ENCODE data around the gene TLR6. TPM values are rescaled to one million over a fixed set of nuclear protein-coding genes. Genes with fewer than 3 reads are reported as not detected.
"Not testable (repeated sequence)": the region's sequence is repeated elsewhere in the genome, so short reads cannot be mapped to it uniquely, and the experiment has no call there.

Gene TLR6
- total RNA-seq, 2 experiments from 2014 or later = 1.6 to 2.0 TPM

DNA sequence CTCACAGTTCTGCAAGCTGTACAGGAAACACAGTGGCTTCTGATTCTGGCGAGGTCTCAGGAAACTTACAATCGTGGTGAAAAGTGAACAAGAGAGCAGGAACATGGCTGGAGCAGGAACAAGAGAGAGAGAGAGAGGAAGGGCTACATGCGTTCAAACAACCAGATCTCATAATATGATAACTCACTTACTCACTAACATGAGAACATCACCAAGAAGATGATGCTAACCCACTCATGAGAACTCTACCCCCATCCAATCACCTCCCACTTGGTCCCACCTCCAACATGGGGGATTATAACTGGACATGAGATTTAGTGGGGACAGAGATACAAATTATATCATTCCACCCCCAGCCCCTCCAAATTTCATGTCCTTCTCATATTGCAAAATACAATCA is 42.2 kb downstream of the TLR6 start:
- CTCF ChIA-PET = interaction anchor here (2.0 kb wide), 1 partner anchor 32 kb away, joined by 6 read pairs; the partner anchor contains the start of gene TLR10
- H3K27me3 Mint-ChIP-seq = no peaks in the 10 kb centered on the region

GRCh38 chr4:38811297-38811696 is 45.3 kb downstream of the TLR6 start:
- no peaks in the 10 kb centered on the region for H3K36me3 Mint-ChIP-seq (ENCODE audit: low read depth)
- TF ChIP-seq, protein P1, sequence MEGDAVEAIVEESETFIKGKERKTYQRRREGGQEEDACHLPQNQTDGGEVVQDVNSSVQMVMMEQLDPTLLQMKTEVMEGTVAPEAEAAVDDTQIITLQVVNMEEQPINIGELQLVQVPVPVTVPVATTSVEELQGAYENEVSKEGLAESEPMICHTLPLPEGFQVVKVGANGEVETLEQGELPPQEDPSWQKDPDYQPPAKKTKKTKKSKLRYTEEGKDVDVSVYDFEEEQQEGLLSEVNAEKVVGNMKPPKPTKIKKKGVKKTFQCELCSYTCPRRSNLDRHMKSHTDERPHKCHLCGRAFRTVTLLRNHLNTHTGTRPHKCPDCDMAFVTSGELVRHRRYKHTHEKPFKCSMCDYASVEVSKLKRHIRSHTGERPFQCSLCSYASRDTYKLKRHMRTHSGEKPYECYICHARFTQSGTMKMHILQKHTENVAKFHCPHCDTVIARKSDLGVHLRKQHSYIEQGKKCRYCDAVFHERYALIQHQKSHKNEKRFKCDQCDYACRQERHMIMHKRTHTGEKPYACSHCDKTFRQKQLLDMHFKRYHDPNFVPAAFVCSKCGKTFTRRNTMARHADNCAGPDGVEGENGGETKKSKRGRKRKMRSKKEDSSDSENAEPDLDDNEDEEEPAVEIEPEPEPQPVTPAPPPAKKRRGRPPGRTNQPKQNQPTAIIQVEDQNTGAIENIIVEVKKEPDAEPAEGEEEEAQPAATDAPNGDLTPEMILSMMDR (IDR thresholded peaks at IDR 0.05) = no peak
- no peak overlapping the region for H3K4me3 Mint-ChIP-seq
- intact Hi-C loops (cut with micrococcal nuclease) = no loop called here
- CTCF ChIA-PET = interaction anchor here (3.1 kb wide), 1 partner anchor 29 kb away, joined by 9 read pairs; the partner anchor contains the start of gene TLR10
- H3K9me3 Mint-ChIP-seq = peaks cover 6% of the 10 kb centered on the region
- POLR2A ChIA-PET = no interaction called here
- no peak for DNase-seq
- no peak overlapping the region for H3K27ac Mint-ChIP-seq
- ATAC-seq = no peak
- H3K27me3 Mint-ChIP-seq = no peaks in the 10 kb centered on the region
- H3K4me1 Mint-ChIP-seq (ENCODE audit: low read depth) = no peaks in the 10 kb centered on the region

More for the DNA sequence above, 42.2 kb downstream of the TLR6 start:
- TF ChIP-seq, protein P1 (IDR thresholded peaks at IDR 0.05) = no peak
- peaks cover 6% of the 10 kb centered on the region for H3K9me3 Mint-ChIP-seq
- DNase-seq (no peak), ATAC-seq (no peak)
- intact Hi-C loops (cut with micrococcal nuclease) = no loop called here
- H3K27ac Mint-ChIP-seq = no peak overlapping the region
- H3K4me3 Mint-ChIP-seq = no peak overlapping the region
- H3K4me1 Mint-ChIP-seq (ENCODE audit: low read depth) = peaks cover 2% of the 10 kb centered on the region
- POLR2A ChIA-PET = interaction anchor here (1.2 kb wide), 1 partner anchor 11 kb away, joined by 6 read pairs; no protein-coding TSS in a partner anchor
- no peaks in the 10 kb centered on the region for H3K36me3 Mint-ChIP-seq (ENCODE audit: low read depth)

GRCh38 chr4:38807462-38807861 is 49.2 kb downstream of the TLR6 start:
- H3K4me3 Mint-ChIP-seq; POLR2A ChIA-PET; H3K36me3 Mint-ChIP-seq (ENCODE audit: low read depth); H3K27ac Mint-ChIP-seq; CTCF ChIA-PET; intact Hi-C loops (cut with micrococcal nuclease); H3K9me3 Mint-ChIP-seq; H3K27me3 Mint-ChIP-seq; DNase-seq; ATAC-seq: not testable (repeated sequence)
- peaks cover 19% of the 10 kb centered on the region for H3K4me1 Mint-ChIP-seq (ENCODE audit: low read depth)

GRCh38 chr4:38806251-38806650 is 50.4 kb downstream of the TLR6 start:
- H3K27me3 Mint-ChIP-seq; POLR2A ChIA-PET; ATAC-seq; H3K4me3 Mint-ChIP-seq; H3K27ac Mint-ChIP-seq; DNase-seq; intact Hi-C loops (cut with micrococcal nuclease): not testable (repeated sequence)
- CTCF ChIA-PET = interaction anchor here (1.3 to 3.2 kb wide), 3 partner anchors 15 to 54 kb away, joined by 4 to 29 read pairs (median 4); no protein-coding TSS in a partner anchor
- Mint-ChIP-seq H3K36me3 (ENCODE audit: low read depth) (peaks cover 14% of the 10 kb centered on the region), H3K9me3 (peaks cover 14% of the 10 kb centered on the region), H3K4me1 (ENCODE audit: low read depth) (peaks cover 19% of the 10 kb centered on the region)

DNA sequence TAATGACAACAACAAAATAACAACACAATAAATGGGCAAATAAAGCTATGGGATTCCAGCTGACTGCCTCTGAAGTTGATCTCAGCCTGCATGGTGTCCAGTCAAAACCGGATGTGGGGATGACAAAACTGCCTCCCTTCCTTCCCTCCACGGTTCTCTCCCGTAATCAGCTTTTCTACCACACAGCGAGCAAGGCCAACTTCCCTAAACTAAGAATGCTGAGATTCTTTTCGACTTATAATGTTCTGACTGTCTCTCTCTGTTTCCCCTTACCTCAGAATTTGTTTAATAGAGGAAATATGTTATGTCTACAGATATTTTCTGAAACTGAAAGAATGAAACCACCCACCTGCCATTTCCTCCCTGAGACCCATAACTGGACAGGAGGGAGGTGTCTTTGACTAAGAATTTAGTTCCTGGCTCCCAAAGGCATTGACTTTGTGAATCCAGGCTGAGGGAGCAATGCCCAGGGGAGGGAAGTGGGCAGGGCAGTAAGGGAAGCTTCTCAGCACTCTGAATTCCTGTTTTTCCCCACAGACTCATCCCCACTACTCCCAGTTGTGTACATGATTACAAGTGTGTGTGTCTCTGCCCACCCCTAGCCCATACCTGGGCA is 51.0 kb downstream of the TLR6 start:
- ChIA-PET POLR2A (interaction anchor here (0.6 to 1.1 kb wide), 2 partner anchors 11 to 14 kb away, joined by 3 to 4 read pairs; no protein-coding TSS in a partner anchor), CTCF (interaction anchor here (0.6 to 4.2 kb wide), 13 partner anchors 10 to 387 kb away, joined by 3 to 55 read pairs (median 5); partner anchors contain the start of genes FAM114A1, TLR10 and TLR6)
- TF ChIP-seq, protein P1 (IDR thresholded peaks at IDR 0.05) = no peak
- intact Hi-C loops (cut with micrococcal nuclease) = no loop called here
- H3K27ac Mint-ChIP-seq = peak overlapping the region; percentile 88
- no peaks in the 10 kb centered on the region for H3K27me3 Mint-ChIP-seq
- peaks cover 21% of the 10 kb centered on the region for H3K9me3 Mint-ChIP-seq
- H3K36me3 Mint-ChIP-seq (ENCODE audit: low read depth) = peaks cover 20% of the 10 kb centered on the region
- peak overlapping the region; percentile 64 for H3K4me3 Mint-ChIP-seq
- DNase-seq (peak; percentile 26), ATAC-seq (peak; percentile 43)
- H3K4me1 Mint-ChIP-seq (ENCODE audit: low read depth) = peaks cover 19% of the 10 kb centered on the region

All from activated CD8-positive, alpha-beta T cell treated with anti-CD3 and anti-CD28 coated beads for 36 hours (primary cell).